ENCODE data around the gene C6orf120. TPM values are rescaled to one million over a fixed set of nuclear protein-coding genes. Genes with fewer than 3 reads are reported as not detected.

The C6orf120 gene
- polyA plus RNA-seq = 32.4 TPM
- long read RNA-seq, donor 1, transcript C6orf120-201 (1 exons, 2,667 nt) = major isoform, 27 of 27 reads
- long read RNA-seq, donor 1, partial matches to known transcripts = 0 of 27 reads
- long read RNA-seq, donor 1, other reads (novel, unspliced or antisense) = 0 of 27 reads
- long read RNA-seq, donor 2, transcript C6orf120-201 (1 exons, 2,667 nt) = major isoform, 62 of 62 reads
- long read RNA-seq, donor 2, partial matches to known transcripts = 0 of 62 reads
- long read RNA-seq, donor 2, other reads (novel, unspliced or antisense) = 0 of 62 reads
- long read RNA-seq, donor 3, transcript C6orf120-201 (1 exons, 2,667 nt) = major isoform, 84 of 84 reads
- long read RNA-seq, donor 3, partial matches to known transcripts = 0 of 84 reads
- long read RNA-seq, donor 3, other reads (novel, unspliced or antisense) = 0 of 84 reads
- long read RNA-seq, donor 4, partial matches to known transcripts = 0 of 4 reads
- long read RNA-seq, donor 4, other reads (novel, unspliced or antisense) = 0 of 4 reads
- long read RNA-seq, donor 5, transcript C6orf120-201 (1 exons, 2,667 nt) = major isoform, 24 of 24 reads
- long read RNA-seq, donor 5, partial matches to known transcripts = 0 of 24 reads
- long read RNA-seq, donor 5, other reads (novel, unspliced or antisense) = 0 of 24 reads
- long read RNA-seq, donor 6, transcript C6orf120-201 (1 exons, 2,667 nt) = major isoform, 35 of 92 reads
- long read RNA-seq, donor 6, partial matches to known transcripts = 38 of 92 reads
- long read RNA-seq, donor 6, other reads (novel, unspliced or antisense) = 19 of 92 reads
- long read RNA-seq, donor 7, transcript C6orf120-201 (1 exons, 2,667 nt) = major isoform, 25 of 25 reads
- long read RNA-seq, donor 7, partial matches to known transcripts = 0 of 25 reads
- long read RNA-seq, donor 7, other reads (novel, unspliced or antisense) = 0 of 25 reads
- long read RNA-seq, donor 8, transcript C6orf120-201 (1 exons, 2,667 nt) = major isoform, 54 of 54 reads
- long read RNA-seq, donor 8, partial matches to known transcripts = 0 of 54 reads
- long read RNA-seq, donor 8, other reads (novel, unspliced or antisense) = 0 of 54 reads
- long read RNA-seq, donor 9, transcript C6orf120-201 (1 exons, 2,667 nt) = major isoform, 40 of 40 reads
- long read RNA-seq, donor 9, partial matches to known transcripts = 0 of 40 reads
- long read RNA-seq, donor 9, other reads (novel, unspliced or antisense) = 0 of 40 reads
- long read RNA-seq, donor 10, transcript C6orf120-201 (1 exons, 2,667 nt) = major isoform, 42 of 42 reads
- long read RNA-seq, donor 10, partial matches to known transcripts = 0 of 42 reads
- long read RNA-seq, donor 10, other reads (novel, unspliced or antisense) = 0 of 42 reads
- long read RNA-seq, donor 11, transcript C6orf120-201 (1 exons, 2,667 nt) = major isoform, 24 of 24 reads
- long read RNA-seq, donor 11, partial matches to known transcripts = 0 of 24 reads
- long read RNA-seq, donor 11, other reads (novel, unspliced or antisense) = 0 of 24 reads

DNA sequence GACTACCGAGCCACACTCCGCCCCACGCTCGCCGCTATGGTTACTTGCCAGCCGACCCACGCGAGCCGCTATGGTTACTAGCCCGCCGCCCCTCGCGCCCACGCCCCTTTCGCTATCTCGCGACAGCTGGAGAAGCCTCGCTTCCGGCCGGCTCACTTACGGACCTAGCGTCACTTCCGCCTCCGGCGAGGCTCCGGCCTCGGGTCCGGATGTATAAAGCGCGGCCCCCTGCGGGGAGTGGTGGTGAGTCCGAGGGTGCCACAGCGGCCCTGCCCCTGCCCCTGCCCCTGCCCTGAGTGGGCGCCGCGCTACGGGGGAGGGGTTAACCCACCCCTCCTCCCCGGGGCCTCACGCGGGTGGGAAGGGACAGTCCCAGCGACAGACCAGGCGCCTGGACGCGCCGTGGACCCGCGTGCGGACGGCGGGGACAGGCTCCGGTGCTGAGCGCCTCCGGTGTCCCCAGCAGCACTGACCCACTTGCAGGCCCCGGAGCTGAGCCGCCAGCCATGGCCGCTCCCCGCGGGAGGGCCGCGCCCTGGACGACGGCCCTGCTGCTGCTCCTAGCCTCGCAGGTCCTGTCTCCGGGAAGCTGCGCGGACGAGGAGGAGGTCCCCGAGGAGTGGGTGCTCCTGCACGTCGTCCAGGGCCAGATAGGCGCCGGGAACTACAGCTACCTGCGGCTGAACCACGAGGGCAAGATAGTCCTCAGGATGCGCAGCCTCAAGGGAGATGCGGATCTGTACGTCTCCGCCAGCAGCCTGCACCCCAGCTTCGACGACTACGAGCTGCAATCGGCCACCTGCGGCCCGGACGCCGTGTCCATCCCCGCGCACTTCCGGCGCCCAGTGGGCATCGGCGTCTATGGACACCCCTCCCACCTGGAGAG, at the start of gene C6orf120, which contains the start of gene WDR27:
Gene C6orf120, plus strand, starts transcription at position 173 of the 886 bp plus-strand sequence. Its CDS starts 334 bp downstream, at position 507.
Gene WDR27, minus strand, starts transcription at position 76 of the 886 bp plus-strand sequence. CDS start 13,024 bp downstream, outside the sequence.
- Histone ChIP-seq H3K4me1 (ENCODE audit: control insufficient read depth, insufficient read depth, low read length) (peaks cover 19% of the 10 kb centered on the region), H3K36me3 (ENCODE audit: control insufficient read depth, insufficient read depth, low read length) (peaks cover 12% of the 10 kb centered on the region), H3K9me3 (ENCODE audit: control insufficient read depth, low read depth, low read length) (peaks cover 4% of the 10 kb centered on the region), H3K4me3 (ENCODE audit: low read length) (peak within 1 kb of the TSS; percentile 92), H3K27ac (ENCODE audit: low read length) (peak within 1 kb of the TSS; percentile 96), H3K27me3 (ENCODE audit: control insufficient read depth, insufficient read depth, low read length) (no peaks in the 10 kb centered on the region)
- WGBS (ENCODE audit: insufficient coverage, low lambda C conversion rate) = no CpG with 5 or more reads among the region's 92 CpGs
- peak; percentile 97 for DNase-seq

DNA sequence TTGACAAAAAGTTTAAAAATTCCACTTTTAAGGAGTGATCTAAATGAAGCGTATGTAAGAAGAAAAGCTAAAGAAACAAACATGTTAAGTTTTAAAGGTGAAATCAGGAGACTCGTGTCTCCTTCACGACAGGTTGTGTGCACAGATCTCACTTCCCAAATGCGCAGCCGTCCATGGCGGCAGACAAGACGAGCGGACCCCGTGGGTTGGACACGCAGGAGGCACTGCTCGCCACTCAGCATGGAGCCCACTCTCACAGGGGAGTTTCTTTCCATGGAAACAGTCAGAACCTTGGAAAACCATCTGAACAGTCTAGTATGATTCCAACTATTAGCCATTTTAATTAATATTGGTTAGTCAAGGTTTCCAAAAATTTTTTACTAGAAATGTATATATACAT, 49.0 kb upstream of the C6orf120 start:
- peaks cover 8% of the 10 kb centered on the region for H3K9me3 ChIP-seq (ENCODE audit: control insufficient read depth, low read depth, low read length)
- no CpG with 5 or more reads among the region's 11 CpGs for WGBS (ENCODE audit: insufficient coverage, low lambda C conversion rate)

DNA sequence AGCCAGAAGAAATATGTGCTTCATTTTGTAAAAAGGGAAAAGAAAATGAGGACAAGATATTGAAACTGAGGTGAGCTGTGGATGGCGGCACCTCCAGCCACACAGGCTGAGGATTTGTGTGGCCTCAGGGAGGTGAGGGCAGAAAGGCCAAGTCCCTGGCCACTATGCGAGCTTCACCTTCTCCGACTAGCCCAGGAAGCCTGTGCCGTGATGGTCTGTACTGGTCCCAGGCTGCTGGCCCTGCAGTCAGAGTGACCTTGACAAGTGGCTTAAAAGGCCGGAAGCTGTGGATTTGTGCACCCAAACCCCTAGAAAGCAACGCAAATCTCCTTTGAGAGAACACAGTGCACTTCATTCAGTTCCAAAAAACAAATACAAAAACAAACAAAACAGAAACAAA, 48.2 kb upstream of the C6orf120 start:
- H3K27me3 ChIP-seq (ENCODE audit: control insufficient read depth, insufficient read depth, low read length) = no peaks in the 10 kb centered on the region
- no peaks in the 10 kb centered on the region for H3K4me1 ChIP-seq (ENCODE audit: control insufficient read depth, insufficient read depth, low read length)
- H3K36me3 ChIP-seq (ENCODE audit: control insufficient read depth, insufficient read depth, low read length) = peaks cover 28% of the 10 kb centered on the region
- DNase-seq = no peak
- H3K9me3 ChIP-seq (ENCODE audit: control insufficient read depth, low read depth, low read length) = peaks cover 8% of the 10 kb centered on the region
- no peak overlapping the region for H3K4me3 ChIP-seq (ENCODE audit: low read length)
- no peak overlapping the region for H3K27ac ChIP-seq (ENCODE audit: low read length)
- WGBS (ENCODE audit: insufficient coverage, low lambda C conversion rate) = 92% methylated on average over 2 of the region's 6 CpGs

More for the DNA sequence above, 49.0 kb upstream of the C6orf120 start:
- DNase-seq = no peak
- no peak overlapping the region for H3K27ac ChIP-seq (ENCODE audit: low read length)
- peaks cover 25% of the 10 kb centered on the region for H3K36me3 ChIP-seq (ENCODE audit: control insufficient read depth, insufficient read depth, low read length)
- no peaks in the 10 kb centered on the region for H3K4me1 ChIP-seq (ENCODE audit: control insufficient read depth, insufficient read depth, low read length)
- H3K27me3 ChIP-seq (ENCODE audit: control insufficient read depth, insufficient read depth, low read length) = no peaks in the 10 kb centered on the region
- no peak overlapping the region for H3K4me3 ChIP-seq (ENCODE audit: low read length)

DNA sequence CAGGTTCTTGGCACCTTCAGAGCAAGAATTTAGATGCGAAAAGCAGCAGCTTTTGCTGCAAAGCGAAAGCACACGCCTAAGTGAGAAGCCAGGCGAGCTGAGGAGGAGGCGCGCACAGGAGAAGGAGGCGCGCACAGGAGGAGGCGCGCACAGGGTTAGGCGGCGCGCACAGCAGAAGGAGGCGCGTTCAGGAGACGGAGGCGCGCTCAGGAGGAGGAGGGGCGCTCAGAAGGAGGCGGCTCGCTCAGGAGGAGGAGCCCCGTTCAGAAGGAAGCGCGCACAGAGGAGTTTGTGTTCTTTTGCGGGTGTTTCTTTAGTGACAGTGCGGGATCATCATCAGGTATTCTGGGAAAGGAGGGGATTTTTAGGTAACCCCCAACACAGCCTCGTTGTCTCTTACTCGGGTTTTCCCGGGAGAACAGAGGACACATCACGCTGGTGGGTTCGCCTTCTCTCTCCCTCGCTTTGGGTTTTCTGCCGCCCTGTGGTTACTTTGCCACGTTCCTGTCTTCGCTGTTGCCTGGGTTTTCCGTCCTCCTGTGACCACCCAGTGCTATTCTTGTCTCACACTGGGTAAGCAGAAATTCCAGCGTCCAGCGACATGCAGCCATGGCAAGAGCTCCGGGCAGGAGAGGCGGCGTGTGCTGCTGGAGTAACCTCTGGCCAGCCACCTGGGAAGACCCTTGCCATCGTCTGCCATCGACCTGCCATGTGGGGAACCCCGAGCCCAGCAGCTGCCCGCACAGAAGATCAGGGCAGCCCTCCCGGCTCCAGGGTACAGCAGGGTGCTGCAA, 47.1 kb upstream of the C6orf120 start:
- H3K9me3 ChIP-seq (ENCODE audit: control insufficient read depth, low read depth, low read length) = peaks cover 8% of the 10 kb centered on the region
- no peaks in the 10 kb centered on the region for H3K4me1 ChIP-seq (ENCODE audit: control insufficient read depth, insufficient read depth, low read length)
- H3K27ac ChIP-seq (ENCODE audit: low read length) = peak overlapping the region; percentile 79
- 100% methylated on average over 1 of the region's 46 CpGs for WGBS (ENCODE audit: insufficient coverage, low lambda C conversion rate)
- peaks cover 37% of the 10 kb centered on the region for H3K36me3 ChIP-seq (ENCODE audit: control insufficient read depth, insufficient read depth, low read length)
- H3K4me3 ChIP-seq (ENCODE audit: low read length) = peak overlapping the region; percentile 52
- no peaks in the 10 kb centered on the region for H3K27me3 ChIP-seq (ENCODE audit: control insufficient read depth, insufficient read depth, low read length)
- peak; percentile 82 to 89 for DNase-seq

DNA sequence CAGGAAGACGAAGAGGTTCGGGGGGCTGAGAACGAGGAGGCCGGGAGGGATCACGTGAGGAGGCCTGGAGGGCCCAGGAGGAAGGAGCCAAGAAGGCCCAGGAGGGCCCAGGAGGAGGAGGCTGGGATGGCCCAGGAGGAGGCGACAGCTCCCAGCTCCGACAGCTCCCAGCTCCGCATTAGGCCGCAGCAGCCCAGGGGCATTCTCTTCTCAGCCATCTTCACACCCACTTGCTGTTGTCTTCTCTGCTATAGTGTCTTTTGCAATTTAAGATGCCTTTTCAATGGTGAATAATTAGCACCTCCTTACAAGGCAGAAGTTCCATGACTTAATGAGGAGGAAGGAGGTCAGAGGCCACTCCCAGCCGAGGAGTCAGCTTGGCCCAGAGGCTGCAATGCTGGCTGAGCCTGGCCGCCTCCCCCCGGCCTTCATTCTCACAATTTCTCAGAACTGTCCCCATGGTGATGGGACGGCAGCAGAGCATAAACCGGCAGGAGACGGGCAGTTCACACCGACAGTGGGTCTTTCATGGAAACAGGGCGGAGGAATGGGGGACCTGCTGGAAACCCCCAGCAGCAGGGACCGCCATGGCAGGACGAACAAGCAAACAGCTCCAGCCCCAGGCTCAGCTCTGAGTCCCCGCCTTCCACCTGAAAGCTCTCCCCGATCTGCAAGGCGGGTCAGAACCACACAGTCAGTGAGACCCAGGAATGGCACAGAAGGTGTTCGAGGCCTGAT, 45.2 kb upstream of the C6orf120 start:
- Histone ChIP-seq H3K4me1 (ENCODE audit: control insufficient read depth, insufficient read depth, low read length) (no peaks in the 10 kb centered on the region), H3K36me3 (ENCODE audit: control insufficient read depth, insufficient read depth, low read length) (peaks cover 44% of the 10 kb centered on the region), H3K4me3 (ENCODE audit: low read length) (no peak overlapping the region), H3K27ac (ENCODE audit: low read length) (no peak overlapping the region), H3K27me3 (ENCODE audit: control insufficient read depth, insufficient read depth, low read length) (no peaks in the 10 kb centered on the region), H3K9me3 (ENCODE audit: control insufficient read depth, low read depth, low read length) (peaks cover 8% of the 10 kb centered on the region)
- no CpG with 5 or more reads among the region's 23 CpGs for WGBS (ENCODE audit: insufficient coverage, low lambda C conversion rate)
- no peak for DNase-seq

DNA sequence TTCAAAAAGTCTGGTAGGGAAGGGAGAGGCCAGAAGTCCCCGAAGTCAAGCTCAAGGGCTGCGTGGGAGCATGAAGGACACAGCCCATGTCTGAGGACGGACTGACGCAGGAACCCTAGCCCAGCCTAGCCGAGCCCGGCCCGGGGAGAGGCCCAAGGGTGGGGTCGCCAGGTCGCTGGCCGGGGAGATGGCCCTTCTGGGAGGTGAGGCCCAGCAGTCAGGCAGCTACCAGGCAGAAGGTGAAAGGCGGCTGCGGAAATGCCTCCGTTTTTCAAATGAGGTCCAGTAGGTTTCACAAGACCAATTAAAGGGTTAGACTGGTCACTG, 44.7 kb upstream of the C6orf120 start:
- no peaks in the 10 kb centered on the region for H3K27me3 ChIP-seq (ENCODE audit: control insufficient read depth, insufficient read depth, low read length)
- no peak overlapping the region for H3K27ac ChIP-seq (ENCODE audit: low read length)
- H3K4me1 ChIP-seq (ENCODE audit: control insufficient read depth, insufficient read depth, low read length) = no peaks in the 10 kb centered on the region
- H3K36me3 ChIP-seq (ENCODE audit: control insufficient read depth, insufficient read depth, low read length) = peaks cover 45% of the 10 kb centered on the region
- WGBS (ENCODE audit: insufficient coverage, low lambda C conversion rate) = no CpG with 5 or more reads among the region's 13 CpGs
- H3K9me3 ChIP-seq (ENCODE audit: control insufficient read depth, low read depth, low read length) = peaks cover 8% of the 10 kb centered on the region
- no peak for DNase-seq
- H3K4me3 ChIP-seq (ENCODE audit: low read length) = no peak overlapping the region

DNA sequence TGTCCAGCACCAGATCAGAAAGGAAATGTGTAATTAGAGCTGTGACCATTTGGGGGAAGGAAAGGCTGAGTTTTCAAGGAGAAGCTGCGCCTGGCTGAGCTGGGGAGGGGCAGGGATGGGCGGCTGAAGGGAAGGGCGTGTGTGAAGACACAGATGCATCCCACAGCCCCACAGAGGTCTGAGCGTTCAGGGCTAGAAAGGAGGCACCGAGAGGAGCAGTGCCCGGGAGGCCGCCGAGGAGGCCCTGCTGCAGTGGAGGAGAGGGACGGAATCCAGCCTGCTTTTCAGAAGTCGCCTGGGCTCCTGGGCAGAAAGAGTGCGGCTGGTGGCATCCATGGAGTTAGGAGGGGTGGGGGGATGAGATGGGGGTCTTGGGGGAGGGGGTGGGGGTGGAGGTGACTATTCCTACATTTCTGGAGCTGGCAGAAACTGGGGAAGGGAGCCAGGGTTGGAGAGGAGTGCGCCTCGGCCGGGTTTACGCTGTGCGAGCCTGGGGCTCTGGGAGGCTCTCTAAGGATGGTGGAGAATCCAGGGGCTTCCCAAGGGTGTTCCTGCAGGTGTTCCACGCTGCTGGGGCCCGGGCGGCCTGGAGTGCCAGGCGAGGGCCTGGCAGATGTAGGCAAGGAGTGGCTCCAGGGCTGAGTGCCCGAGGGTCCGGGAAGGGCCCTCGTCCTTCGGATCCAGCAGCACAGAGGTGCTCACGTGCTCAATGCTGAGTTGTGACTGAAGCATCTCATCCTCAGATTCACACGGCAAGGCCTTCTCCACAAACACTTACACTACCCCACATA, 41.9 kb upstream of the C6orf120 start:
- H3K27ac ChIP-seq (ENCODE audit: low read length) = no peak overlapping the region
- H3K4me3 ChIP-seq (ENCODE audit: low read length) = no peak overlapping the region
- peaks cover 4% of the 10 kb centered on the region for H3K9me3 ChIP-seq (ENCODE audit: control insufficient read depth, low read depth, low read length)
- 90% methylated on average over 2 of the region's 26 CpGs for WGBS (ENCODE audit: insufficient coverage, low lambda C conversion rate)
- no peak for DNase-seq
- no peaks in the 10 kb centered on the region for H3K27me3 ChIP-seq (ENCODE audit: control insufficient read depth, insufficient read depth, low read length)
- H3K36me3 ChIP-seq (ENCODE audit: control insufficient read depth, insufficient read depth, low read length) = peaks cover 61% of the 10 kb centered on the region
- H3K4me1 ChIP-seq (ENCODE audit: control insufficient read depth, insufficient read depth, low read length) = no peaks in the 10 kb centered on the region
